NCI-H748 (cell line): ENCODE measurements around the gene TTLL8.

Experiments used
- DNase-seq: peaks from one replicate; lab custom pipeline; 2025; ENCODE audit not compliant: unreplicated experiment; lab: John Stamatoyannopoulos, UW

Gene TTLL8

GRCh38 chr22:50008151-50009040 lies 49.7 kb downstream of the TTLL8 start:
- DNase-seq, result peak; percentile 95

GRCh38 chr22:50007057-50007511 lies 51.0 kb downstream of the TTLL8 start:
- DNase-seq, result peak; percentile 16

- no peak for DNase-seq
These were observed 53.2 kb downstream of the TTLL8 start for GRCh38 chr22:50004918-50005317.

- no peak for DNase-seq
These were observed 55.3 kb downstream of the TTLL8 start for GRCh38 chr22:50002791-50003190.

- peak; percentile 48 for DNase-seq
These were observed 56.5 kb downstream of the TTLL8 start for GRCh38 chr22:50001388-50002231.

GRCh38 chr22:50000587-50001387 lies 57.3 kb downstream of the TTLL8 start:
- no peak for DNase-seq

- DNase-seq, result no peak
These were observed 58.0 kb downstream of the TTLL8 start for GRCh38 chr22:49999946-50000586.

GRCh38 chr22:49999063-49999945 lies 58.8 kb downstream of the TTLL8 start:
- no peak for DNase-seq

GRCh38 chr22:49998718-49999062 lies 59.4 kb downstream of the TTLL8 start:
- DNase-seq, result no peak

GRCh38 chr22:49997932-49998717 lies 60.0 kb downstream of the TTLL8 start:
- DNase-seq, result no peak

GRCh38 chr22:49997251-49997599 lies 60.9 kb downstream of the TTLL8 start:
- peak; percentile 22 for DNase-seq

- no peak for DNase-seq
These were observed 61.4 kb downstream of the TTLL8 start for GRCh38 chr22:49996518-49997250.

- no peak for DNase-seq
These were observed 62.0 kb downstream of the TTLL8 start for GRCh38 chr22:49996119-49996517.

- DNase-seq, result no peak
These were observed 62.6 kb downstream of the TTLL8 start for GRCh38 chr22:49995361-49996118.

- DNase-seq, result no peak
These were observed 63.1 kb downstream of the TTLL8 start for GRCh38 chr22:49995041-49995360.

GRCh38 chr22:49994361-49995040 lies 63.6 kb downstream of the TTLL8 start:
- DNase-seq, result no peak
